ENCODE measurements around the gene REC114. TPM values are rescaled to one million over a fixed set of nuclear protein-coding genes. Genes with fewer than 3 reads are reported as not detected.
A peak's percentile ranks its signal among the peaks of the same experiment; 100 is the strongest.

REC114 gene
- total and polyA plus RNA-seq, 9 of the 15 experiments (the other 6 are each of a cell fraction or from before 2014, with no cell fraction given) = 0.07 to 0.24 TPM; not detected in 7

GRCh38 chr15:73504885-73505284 is 61.9 kb downstream of the REC114 start (continued):
- TF ChIP-seq, protein P1, sequence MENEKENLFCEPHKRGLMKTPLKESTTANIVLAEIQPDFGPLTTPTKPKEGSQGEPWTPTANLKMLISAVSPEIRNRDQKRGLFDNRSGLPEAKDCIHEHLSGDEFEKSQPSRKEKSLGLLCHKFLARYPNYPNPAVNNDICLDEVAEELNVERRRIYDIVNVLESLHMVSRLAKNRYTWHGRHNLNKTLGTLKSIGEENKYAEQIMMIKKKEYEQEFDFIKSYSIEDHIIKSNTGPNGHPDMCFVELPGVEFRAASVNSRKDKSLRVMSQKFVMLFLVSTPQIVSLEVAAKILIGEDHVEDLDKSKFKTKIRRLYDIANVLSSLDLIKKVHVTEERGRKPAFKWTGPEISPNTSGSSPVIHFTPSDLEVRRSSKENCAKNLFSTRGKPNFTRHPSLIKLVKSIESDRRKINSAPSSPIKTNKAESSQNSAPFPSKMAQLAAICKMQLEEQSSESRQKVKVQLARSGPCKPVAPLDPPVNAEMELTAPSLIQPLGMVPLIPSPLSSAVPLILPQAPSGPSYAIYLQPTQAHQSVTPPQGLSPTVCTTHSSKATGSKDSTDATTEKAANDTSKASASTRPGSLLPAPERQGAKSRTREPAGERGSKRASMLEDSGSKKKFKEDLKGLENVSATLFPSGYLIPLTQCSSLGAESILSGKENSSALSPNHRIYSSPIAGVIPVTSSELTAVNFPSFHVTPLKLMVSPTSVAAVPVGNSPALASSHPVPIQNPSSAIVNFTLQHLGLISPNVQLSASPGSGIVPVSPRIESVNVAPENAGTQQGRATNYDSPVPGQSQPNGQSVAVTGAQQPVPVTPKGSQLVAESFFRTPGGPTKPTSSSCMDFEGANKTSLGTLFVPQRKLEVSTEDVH (IDR thresholded peaks at IDR 0.05; ENCODE audit: low read depth, partially characterized antibody) = no peak
- no peak for TF ChIP-seq ZC3H11A (IDR thresholded peaks at IDR 0.05; ENCODE audit: low read depth, low read length)
- TF ChIP-seq STAT5A (IDR thresholded peaks at IDR 0.05; ENCODE audit: borderline replicate concordance, low read length) = peak; percentile 66; the same call in 1 of the 2 replicates
- no peak for TF ChIP-seq NR4A1 (CRISPR knock-in tag; IDR thresholded peaks at IDR 0.05)
- TF ChIP-seq NR4A1 (tag; IDR thresholded peaks at IDR 0.05) = no peak
- no peak for TF ChIP-seq ELF1 (tag; IDR thresholded peaks at IDR 0.05)
- TF ChIP-seq ZNF75A (CRISPR knock-in tag; IDR thresholded peaks at IDR 0.05) = no peak
- no peak for TF ChIP-seq DACH1 (IDR thresholded peaks at IDR 0.05; ENCODE audit: partially characterized antibody)
- no peak for TF ChIP-seq ZNF507 (tag; conservative IDR thresholded peaks at IDR 0.05)
- TF ChIP-seq CHD4 (IDR thresholded peaks at IDR 0.05; ENCODE audit: insufficient read depth, insufficient replicate concordance, low read depth, low read length, poor library complexity, severe bottlenecking) = no peak
- TF ChIP-seq POLR2A (conservative IDR thresholded peaks at IDR 0.05) = no peak
- TF ChIP-seq NR2C1 (IDR thresholded peaks at IDR 0.05) = no peak; the same call in 1 of the 2 replicates
- TF ChIP-seq NR2C1 (tag; IDR thresholded peaks at IDR 0.05) = no peak
- TF ChIP-seq MED1 (CRISPR knock-in tag; IDR thresholded peaks at IDR 0.05; ENCODE audit: borderline replicate concordance) = no peak
- peak; percentile 76; the same call in 1 of the 2 replicates for TF ChIP-seq SOX6 (IDR thresholded peaks at IDR 0.05)
- TF ChIP-seq ZNF408 (CRISPR knock-in tag; IDR thresholded peaks at IDR 0.05; ENCODE audit: low read depth) = no peak
- TF ChIP-seq YY1 (IDR thresholded peaks at IDR 0.05; ENCODE audit: borderline replicate concordance in 1 of 3, control insufficient read depth in 1 of 3, extremely low read depth in 1 of 3, insufficient read depth in 3 of 3, insufficient read length in 1 of 3, insufficient replicate concordance in 2 of 3, low read depth in 1 of 3, low read length in 2 of 3) = no peak
- no peak for TF ChIP-seq HOMEZ (CRISPR knock-in tag; IDR thresholded peaks at IDR 0.05)
- no peak for TF ChIP-seq MBD2 (IDR thresholded peaks at IDR 0.05; ENCODE audit: borderline replicate concordance, low read depth)
- TF ChIP-seq CBFA2T2 (conservative IDR thresholded peaks at IDR 0.05) = peak; percentile 94
- peak; percentile 44 to 71; a peak in 2 of 4 replicates for TF ChIP-seq KDM1A (IDR thresholded peaks at IDR 0.05)
- no peak for TF ChIP-seq U2AF1 (optimal IDR thresholded peaks at IDR 0.05; ENCODE audit: low read depth, low read length)
- no peak for TF ChIP-seq ZNF280B (CRISPR knock-in tag; IDR thresholded peaks at IDR 0.05)
- TF ChIP-seq MYBL2 (IDR thresholded peaks at IDR 0.05; ENCODE audit: low read depth) = no peak
- no peak for TF ChIP-seq MYBL2 (CRISPR knock-in tag; IDR thresholded peaks at IDR 0.05; ENCODE audit: borderline replicate concordance)
- no peak for TF ChIP-seq SAFB (IDR thresholded peaks at IDR 0.05; ENCODE audit: borderline replicate concordance, low read depth, low read length)

Data from K562 (cell line).